GM19099 (cell line): ENCODE measurements around the gene CTTNBP2NL.

ENCODE experiments used
- POLR2A ChIP-seq: IDR thresholded peaks from 3 replicates; pipeline ENCODE4 v1.6.1; 2011; ENCODE audit warnings: low read depth; ENCODE audit not compliant: insufficient read length; ENCODE audit errors: extremely low read depth

CTTNBP2NL gene

DNA sequence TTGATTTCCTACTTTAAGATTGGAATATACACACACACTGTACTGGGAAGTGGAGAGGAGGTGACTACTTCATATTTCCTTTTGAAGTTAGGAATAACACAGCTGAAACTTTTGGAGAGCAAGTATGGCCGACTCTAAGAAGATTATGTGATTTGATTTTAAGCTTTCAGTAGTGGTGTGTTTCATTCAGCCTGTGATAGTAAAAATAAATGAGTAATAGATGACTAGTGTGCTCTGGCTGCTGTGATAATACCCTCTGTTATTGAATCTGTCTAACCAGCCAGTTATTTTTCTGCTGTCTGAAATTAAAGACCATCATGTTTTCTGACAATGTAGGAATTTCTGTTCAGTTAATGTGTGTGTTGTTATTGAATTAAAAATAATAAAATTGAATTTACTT is 48.3 kb downstream of the CTTNBP2NL start:
- TF ChIP-seq POLR2A, result no peak

DNA sequence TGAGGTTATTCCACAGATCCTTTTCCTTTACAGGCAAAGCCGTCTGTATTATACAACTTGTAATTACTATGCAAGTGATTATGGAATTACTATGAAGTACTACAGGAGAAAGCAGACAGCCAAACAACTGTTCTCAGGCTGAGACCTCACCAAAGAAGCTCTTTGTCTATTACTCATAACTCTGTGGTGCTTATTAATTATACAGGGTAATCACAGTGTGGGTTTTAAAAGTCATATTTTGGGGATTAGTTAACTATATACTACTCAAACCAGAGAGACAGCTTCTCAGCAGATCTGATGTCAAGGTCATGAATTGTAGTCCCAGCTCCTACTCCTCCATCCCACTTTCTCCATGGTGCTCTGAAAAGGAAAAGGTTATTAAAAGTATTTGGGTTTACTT is 49.6 kb downstream of the CTTNBP2NL start:
- TF ChIP-seq POLR2A, result no peak

DNA sequence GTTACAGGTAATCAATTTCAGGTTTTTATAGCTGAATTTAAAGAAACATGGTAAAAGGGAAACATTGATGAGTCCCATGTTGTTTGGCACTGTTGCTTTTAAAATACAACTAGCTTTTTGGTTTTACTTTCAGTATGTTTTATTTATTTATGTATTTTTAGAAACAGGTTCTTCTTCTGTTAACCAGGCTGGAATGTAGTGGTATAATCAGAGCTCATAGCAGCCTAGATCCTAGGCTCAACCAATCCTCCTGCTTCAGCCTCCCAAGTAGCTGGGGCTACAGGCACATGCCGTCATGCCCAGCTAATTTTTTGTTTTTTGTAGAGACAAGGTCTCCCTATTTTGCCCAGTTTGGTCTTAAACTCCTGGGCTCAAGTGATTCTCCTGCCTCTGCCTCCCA is 50.4 kb downstream of the CTTNBP2NL start:
- no peak for TF ChIP-seq POLR2A

DNA sequence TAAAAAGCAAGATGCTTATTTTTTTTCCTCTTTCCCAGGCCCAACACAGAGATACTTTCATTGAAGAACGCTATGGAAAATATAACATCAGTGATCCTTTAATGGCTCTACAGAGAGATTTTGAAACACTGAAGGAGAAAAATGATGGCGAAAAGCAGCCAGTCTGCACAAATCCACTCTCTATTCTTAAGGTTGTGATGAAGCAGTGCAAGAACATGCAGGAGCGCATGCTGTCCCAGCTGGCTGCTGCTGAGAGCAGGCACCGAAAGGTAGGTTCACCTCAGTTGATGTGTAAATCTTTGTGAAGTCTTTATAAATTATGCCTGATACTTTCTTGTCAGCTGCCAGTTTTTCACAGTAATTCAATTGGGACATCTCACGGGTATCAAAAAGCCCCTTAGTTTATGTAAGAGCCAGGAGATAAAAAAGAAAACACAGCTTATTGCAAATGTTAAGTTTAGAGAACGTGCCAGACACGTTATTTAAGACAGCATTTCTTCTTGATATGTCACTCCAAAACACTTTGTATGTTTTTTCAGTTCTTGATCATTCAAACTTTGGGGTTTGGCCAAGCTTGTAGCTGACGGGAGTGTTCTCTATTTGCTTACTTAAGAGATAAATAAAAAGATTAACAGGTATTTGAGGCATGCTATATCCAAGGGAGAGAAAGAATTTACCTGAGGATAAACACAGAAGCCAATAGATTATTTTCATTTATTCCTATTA is 53.1 kb downstream of the CTTNBP2NL start:
- TF ChIP-seq POLR2A, result no peak

DNA sequence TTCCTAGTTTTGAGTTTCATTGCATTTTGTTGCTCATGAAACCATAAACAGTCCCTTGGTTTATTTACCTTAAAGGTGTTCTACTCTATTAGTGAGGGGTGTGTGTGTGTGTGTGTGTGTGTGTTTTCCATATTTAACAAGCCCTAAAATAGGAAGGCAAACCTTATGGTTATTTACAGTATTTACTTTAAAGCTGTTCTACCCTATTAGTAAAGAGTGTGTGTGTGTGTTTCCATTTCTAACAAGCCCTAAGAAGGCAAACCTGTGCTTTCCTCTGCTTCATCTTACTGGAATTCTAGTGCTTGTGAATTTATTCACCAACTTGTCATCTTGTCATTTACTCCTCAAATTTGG is 53.6 kb downstream of the CTTNBP2NL start:
- TF ChIP-seq POLR2A, result no peak

DNA sequence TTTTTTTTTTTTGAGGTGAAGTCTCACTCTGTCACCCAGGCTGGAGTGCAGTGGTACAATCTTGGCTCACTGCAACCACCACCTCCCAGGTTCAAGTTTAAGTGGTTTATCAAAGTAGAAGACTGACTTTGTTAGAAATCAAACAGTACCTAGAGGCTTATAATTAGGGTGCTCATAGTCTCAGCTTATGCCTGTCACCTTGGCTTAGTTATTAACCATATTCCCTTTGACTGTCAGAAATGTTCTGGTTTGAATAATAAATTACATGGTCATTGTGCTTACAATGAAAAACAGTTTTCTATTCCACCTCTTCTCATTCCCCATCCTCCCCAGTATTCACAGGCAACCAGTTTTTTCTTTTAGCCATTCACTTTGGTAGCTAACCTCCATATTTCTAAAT is 54.8 kb downstream of the CTTNBP2NL start:
- TF ChIP-seq POLR2A, result no peak

DNA sequence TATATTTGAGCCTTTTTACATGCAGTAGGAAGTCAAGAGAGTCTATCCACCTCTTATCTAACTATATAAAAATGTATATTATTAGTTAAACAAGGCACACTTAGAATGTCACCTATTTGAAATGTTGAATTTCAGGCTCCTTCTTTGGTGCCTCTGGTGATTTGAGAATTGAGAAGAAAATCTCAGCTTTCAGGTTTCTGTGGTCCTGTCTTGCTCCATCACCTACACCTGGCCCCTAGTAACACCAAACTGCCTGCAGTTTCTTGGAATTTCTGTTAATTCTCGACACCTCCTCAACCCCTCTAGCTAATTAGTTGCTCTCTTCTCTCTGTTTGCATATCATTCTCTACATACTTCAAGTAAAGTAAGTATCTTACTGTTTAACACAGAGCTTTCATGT is 57.9 kb downstream of the CTTNBP2NL start:
- TF ChIP-seq POLR2A, result no peak

DNA sequence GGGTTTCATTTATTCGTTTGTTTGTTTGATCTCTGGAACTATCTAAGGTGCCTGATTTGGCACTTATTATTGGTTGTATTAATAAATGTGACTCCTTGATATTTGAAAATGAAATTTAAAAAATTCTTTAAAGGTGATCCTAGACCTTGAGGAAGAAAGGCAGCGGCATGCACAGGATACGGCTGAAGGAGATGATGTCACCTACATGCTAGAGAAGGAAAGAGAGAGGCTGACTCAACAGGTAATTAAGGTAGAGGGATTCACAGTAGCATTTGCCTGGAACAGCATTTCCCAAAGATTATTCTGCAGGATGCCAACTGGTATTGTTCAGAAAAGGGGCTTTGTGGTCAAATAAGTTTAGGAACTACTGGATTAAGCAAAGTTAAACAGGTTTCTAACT is 58.3 kb downstream of the CTTNBP2NL start:
- no peak for TF ChIP-seq POLR2A

DNA sequence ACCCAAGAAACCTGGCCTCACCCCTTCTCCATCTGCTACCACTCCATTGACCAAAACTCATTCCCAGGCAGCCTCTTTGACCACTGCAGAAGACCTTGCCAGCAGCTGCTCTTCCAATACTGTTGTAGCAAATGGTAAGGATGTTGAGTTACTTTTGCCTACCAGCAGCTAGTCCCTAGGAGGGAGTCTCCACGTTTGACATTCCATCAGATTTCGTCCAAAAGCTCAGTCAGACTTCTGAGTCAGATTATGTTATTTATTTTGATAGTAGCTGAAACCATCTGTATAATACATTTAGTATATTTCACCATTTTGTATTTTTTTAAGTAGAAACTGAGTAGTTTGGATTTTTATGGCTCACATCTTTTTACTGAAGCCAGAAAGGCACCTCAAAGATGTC is 61.2 kb downstream of the CTTNBP2NL start:
- no peak for TF ChIP-seq POLR2A

DNA sequence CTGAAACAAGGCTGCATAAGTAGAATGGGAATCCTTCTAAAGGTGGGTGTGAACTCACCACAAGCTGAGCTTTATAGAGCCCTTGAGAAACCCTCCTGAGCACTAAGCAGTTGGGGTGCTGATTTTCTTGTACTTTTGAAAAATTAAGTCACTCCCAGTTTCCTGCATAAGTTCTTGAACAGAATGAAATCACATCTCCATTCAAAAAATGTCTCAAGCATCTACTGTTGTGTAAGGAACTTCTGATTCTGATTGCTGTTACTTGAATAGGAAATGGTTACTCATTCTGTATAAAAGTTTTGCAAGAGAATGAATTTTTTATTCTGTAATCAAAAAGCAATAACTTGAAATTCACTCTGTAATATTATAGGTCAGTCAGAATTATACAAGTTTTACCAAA is 61.9 kb downstream of the CTTNBP2NL start:
- no peak for TF ChIP-seq POLR2A

DNA sequence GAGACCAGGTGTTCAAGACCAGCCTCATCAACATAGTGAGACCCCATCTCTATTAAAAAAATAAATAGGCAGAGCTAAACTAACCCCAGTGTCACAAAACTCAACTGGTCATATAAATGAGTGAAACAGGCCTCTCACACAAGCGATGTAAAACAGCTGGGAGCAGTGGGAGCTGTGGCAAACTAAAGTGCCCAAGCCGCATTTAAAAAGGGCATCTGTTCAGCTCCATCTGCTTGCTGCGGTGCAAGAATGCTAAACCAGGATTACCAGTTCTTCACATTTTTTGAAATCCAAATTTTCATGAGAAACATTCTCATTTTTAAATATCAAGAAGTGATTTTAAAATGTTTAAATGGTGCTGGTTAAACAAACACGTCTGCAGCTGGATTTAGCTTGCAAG is 62.7 kb downstream of the CTTNBP2NL start:
- TF ChIP-seq POLR2A, result no peak

DNA sequence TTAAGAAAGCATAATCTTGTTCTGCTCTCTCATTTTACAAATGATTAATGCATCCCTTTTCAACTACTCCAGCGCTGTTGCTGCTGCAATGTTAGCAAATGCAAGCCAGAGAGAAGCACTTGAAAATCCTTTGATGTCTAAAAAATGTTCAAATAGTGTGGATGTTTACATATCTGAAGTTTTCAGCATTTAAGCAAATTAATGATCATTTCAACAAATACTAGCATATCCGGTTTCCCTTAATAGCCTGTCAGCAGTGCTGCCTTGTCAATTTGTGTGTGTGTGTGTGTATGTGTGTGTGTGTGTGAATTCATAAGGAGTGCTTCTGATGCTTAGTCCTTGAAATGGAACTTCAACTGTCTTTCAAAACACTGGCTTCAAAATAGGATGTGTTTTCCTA is 64.6 kb downstream of the CTTNBP2NL start:
- TF ChIP-seq POLR2A, result no peak

DNA sequence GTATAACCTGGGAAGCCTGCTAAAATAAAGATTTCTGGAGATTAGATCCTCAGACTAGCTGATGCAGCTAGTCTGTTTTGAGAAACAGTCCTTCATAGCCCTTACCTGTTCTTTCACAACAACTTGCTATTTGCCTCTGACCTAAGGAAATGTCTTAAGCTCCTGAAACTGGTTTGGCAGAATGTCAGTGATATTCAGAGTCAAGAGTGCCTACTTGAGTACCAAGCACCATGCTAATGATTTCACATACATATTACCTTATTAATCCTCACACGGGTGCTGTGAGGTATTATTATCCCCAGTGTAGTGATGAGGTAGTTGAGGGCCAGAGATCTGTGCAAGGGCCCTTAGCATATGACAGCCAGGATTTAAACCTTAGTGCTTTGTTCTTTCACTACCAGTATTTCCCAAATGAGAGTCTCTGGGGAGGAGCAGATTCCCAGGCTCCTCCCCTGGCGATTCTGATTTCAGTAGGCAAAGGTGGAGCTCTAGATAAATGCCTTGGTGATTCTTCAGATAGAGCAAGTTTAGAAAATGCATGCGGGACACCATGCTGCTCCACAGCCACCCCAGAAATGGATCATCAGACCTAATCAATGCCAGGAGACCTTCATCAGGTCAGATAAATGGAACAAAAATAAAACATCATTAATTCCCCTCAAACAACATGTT is 65.3 kb downstream of the CTTNBP2NL start:
- TF ChIP-seq POLR2A, result no peak

DNA sequence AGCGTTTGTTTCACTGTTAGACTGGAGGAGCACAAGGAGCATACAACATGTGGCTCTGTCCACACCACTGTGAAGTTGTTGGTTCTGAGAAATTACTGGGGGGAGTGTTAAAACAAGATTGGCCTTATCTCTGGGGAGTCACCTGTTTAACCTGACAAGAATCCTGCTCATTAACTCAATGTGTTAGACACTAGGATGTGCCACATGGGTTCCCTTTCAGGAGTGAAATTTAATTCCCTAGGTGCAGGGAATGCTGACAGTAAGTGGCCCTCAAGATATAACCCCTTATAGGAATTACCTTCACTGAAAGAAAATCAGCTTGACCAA is 66.9 kb downstream of the CTTNBP2NL start:
- TF ChIP-seq POLR2A, result no peak

DNA sequence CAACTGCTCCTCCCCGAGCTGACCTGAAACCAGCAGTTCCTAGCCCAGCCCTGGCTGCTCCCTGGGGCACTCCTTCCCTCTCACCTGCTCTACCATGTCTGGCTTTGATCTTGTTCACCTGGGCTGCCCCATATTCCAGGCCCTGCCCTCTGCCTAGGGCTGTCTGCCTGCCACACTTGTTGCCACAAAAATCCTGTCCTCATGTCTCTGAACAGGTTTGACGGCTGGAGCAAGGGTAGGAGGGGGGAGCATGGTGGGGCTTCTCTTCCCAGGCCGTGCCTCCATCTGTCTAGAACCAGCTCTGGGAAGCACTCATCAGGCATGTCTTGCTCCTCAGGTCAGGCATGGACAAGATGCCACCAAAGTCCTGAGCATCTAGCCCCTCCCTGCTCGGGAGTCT is 68.5 kb downstream of the CTTNBP2NL start:
- no peak for TF ChIP-seq POLR2A

DNA sequence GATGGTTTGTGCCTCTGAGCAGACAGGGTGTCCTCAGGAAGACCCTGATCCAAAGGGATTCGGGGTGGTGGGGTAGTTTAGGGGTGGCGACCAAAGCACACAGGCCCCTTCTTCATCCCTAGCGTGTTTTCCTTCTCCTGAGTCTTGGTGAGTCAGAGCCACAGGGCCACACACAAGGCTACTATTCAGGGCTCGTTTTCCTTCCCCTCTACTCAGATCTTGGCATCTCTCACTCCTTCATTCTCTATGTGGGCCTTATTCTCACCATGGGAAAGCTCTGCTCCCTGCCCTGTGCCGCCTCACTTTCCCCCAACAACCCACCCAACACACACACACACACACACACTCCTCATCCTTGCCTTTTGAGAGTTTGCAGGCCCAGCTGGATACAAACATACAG is 69.1 kb downstream of the CTTNBP2NL start:
- no peak for TF ChIP-seq POLR2A
